PC-9 (cell line): ENCODE measurements around the gene CBFA2T3. TPM values are rescaled to one million over a fixed set of nuclear protein-coding genes. Genes with fewer than 3 reads are reported as not detected.

Source experiments
- BruUV-seq: library from RNA; stranded (reverse); fragments of 400-500 nt; replicated peaks from 2 replicates; lab custom pipeline; 2021; lab: Mats Ljungman, UMichigan
- CTCF ChIA-PET: fragments of 300-600 bp; sonication (Branson Sonifier 250); formaldehyde crosslinking; loops from one replicate; lab custom pipeline; 2022; ENCODE audit warnings: antibody characterized with exemption; lab: Charles Lee
- POLR2A ChIA-PET: fragments of 300-600 bp; sonication (Branson Sonifier 250); formaldehyde crosslinking; loops from one replicate; lab custom pipeline; 2022; ENCODE audit warnings: antibody characterized with exemption; ENCODE audit not compliant: unreplicated experiment; lab: Charles Lee
- DNase-seq, 2 experiments: peaks; one replicate each; pipeline versions ENCODE4 v3.0.0 to v3.0.0-alpha.2; 2015 to 2022; ENCODE audit warnings: mixed read lengths in 1 of 2
- H2AFZ ChIP-seq: fragments of 200-600 bp; sonication (generic); 2 replicates; pipeline ENCODE4 v1.8.1; 2017; ENCODE audit warnings: antibody characterized with exemption
- H3F3A ChIP-seq: fragments of 200-600 bp; sonication (generic); 2 replicates; pipeline ENCODE4 v1.8.1; 2017; ENCODE audit warnings: antibody characterized with exemption, mild to moderate bottlenecking, low read depth; ENCODE audit not compliant: insufficient read depth
- H3K27ac ChIP-seq: fragments of 200-600 bp; sonication (generic); 2 replicates; pipeline ENCODE4 v1.6.1; 2016; ENCODE audit warnings: mixed run types
- H3K27me3 ChIP-seq: fragments of 200-600 bp; sonication (generic); 2 replicates; pipeline ENCODE4 v1.6.1; 2016; ENCODE audit warnings: low read depth, mixed run types; ENCODE audit not compliant: insufficient read depth
- H3K36me3 ChIP-seq: fragments of 200-600 bp; sonication (generic); 2 replicates; pipeline ENCODE4 v1.6.1; 2016; ENCODE audit warnings: low read depth, mixed run types
- H3K4me1 ChIP-seq: fragments of 200-600 bp; sonication (generic); replicated peaks from 2 replicates; pipeline ENCODE4 v1.6.1; 2016; ENCODE audit warnings: mixed run types; ENCODE audit not compliant: insufficient read depth
- H3K4me2 ChIP-seq: fragments of 200-600 bp; sonication (generic); 2 replicates; pipeline ENCODE4 v1.6.1; 2017; ENCODE audit warnings: mixed run types
- H3K4me3 ChIP-seq: fragments of 200-600 bp; sonication (generic); 2 replicates; pipeline ENCODE4 v1.6.1; 2016; ENCODE audit warnings: mixed run types
- H3K79me2 ChIP-seq: fragments of 200-600 bp; sonication (generic); 2 replicates; pipeline ENCODE4 v1.6.1; 2017; ENCODE audit warnings: low read depth, mixed run types
- H3K9me2 ChIP-seq: fragments of 200-600 bp; sonication (generic); 2 replicates; pipeline ENCODE4 v1.8.1; 2017; ENCODE audit warnings: mild to moderate bottlenecking; ENCODE audit not compliant: insufficient read depth
- H3K9me3 ChIP-seq: fragments of 200-600 bp; sonication (generic); 2 replicates; pipeline ENCODE4 v1.8.1; 2016; ENCODE audit warnings: low read depth; ENCODE audit not compliant: insufficient read depth
- H4K20me1 ChIP-seq: fragments of 200-600 bp; sonication (generic); 2 replicates; pipeline ENCODE4 v1.8.1; 2017; ENCODE audit not compliant: insufficient read depth
- EZH2 ChIP-seq: fragments of 200-600 bp; sonication (generic); IDR thresholded peaks from 2 replicates; pipeline ENCODE4 v1.8.0; 2017; ENCODE audit warnings: antibody characterized with exemption, low read depth
- intact Hi-C: fragments of 100-400 bp; cut with micrococcal nuclease; formaldehyde crosslinking; loops from one replicate; pipeline ENCODE4 v1.10.0; 2022; ENCODE audit not compliant: unreplicated experiment
- total RNA-seq: library from RNA; stranded (reverse); gene quantifications from 2 replicates; pipeline ENCODE4 v1.2.3, GENCODE V29; 2021
- TF ChIP-seq, protein P1 (sequence below): fragments of 200-600 bp; sonication (generic); conservative IDR thresholded peaks from 2 replicates; pipeline ENCODE4 v1.6.1; 2017; ENCODE audit warnings: mixed run types, antibody characterized with exemption, mild to moderate bottlenecking, moderate library complexity

The CBFA2T3 gene
- total RNA-seq, 1 experiment from 2014 or later, result 1.0 TPM

DNA sequence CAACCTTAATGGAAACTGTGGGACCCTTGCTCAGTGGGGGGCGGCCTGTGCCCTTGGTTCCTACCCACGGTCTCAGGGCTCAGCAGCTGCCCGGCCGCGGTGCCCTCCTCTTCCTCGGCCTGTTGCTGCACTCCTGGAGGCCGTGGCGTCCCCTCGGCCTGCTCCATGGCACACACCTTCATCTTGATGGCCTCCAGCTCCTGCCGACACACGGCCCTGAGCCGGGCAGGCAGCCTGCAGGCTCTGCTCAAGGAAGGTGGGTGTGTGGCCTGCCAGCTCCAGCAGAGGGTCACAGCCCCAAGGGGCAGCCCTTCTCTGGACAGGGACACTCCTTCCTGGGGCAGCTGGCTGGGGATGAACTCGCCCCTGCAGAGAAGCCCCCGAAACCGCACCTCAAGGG lies 111.3 kb downstream of the CBFA2T3 start:
- no peak overlapping the region for H3K4me2 ChIP-seq
- H3K4me3 ChIP-seq, result no peak overlapping the region
- H4K20me1 ChIP-seq, result no peaks in the 10 kb centered on the region
- no peak overlapping the region for H3K27ac ChIP-seq
- H3K9me3 ChIP-seq, result no peaks in the 10 kb centered on the region
- no peaks in the 10 kb centered on the region for H3K4me1 ChIP-seq
- POLR2A ChIA-PET, result no interaction called here
- no peak for DNase-seq
- CTCF ChIA-PET, result no interaction called here
- intact Hi-C loops, result no loop called here
- no peaks in the 10 kb centered on the region for H3K9me2 ChIP-seq
- no TSS peak for BruUV-seq
- H2AFZ ChIP-seq, result no peak overlapping the region
- no peak for TF ChIP-seq EZH2
- TF ChIP-seq, protein P1, sequence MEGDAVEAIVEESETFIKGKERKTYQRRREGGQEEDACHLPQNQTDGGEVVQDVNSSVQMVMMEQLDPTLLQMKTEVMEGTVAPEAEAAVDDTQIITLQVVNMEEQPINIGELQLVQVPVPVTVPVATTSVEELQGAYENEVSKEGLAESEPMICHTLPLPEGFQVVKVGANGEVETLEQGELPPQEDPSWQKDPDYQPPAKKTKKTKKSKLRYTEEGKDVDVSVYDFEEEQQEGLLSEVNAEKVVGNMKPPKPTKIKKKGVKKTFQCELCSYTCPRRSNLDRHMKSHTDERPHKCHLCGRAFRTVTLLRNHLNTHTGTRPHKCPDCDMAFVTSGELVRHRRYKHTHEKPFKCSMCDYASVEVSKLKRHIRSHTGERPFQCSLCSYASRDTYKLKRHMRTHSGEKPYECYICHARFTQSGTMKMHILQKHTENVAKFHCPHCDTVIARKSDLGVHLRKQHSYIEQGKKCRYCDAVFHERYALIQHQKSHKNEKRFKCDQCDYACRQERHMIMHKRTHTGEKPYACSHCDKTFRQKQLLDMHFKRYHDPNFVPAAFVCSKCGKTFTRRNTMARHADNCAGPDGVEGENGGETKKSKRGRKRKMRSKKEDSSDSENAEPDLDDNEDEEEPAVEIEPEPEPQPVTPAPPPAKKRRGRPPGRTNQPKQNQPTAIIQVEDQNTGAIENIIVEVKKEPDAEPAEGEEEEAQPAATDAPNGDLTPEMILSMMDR, result no peak
- H3K79me2 ChIP-seq, result no peaks in the 10 kb centered on the region
- H3F3A ChIP-seq, result no peaks in the 10 kb centered on the region
- H3K27me3 ChIP-seq, result peaks cover 39% of the 10 kb centered on the region
- H3K36me3 ChIP-seq, result no peaks in the 10 kb centered on the region

DNA sequence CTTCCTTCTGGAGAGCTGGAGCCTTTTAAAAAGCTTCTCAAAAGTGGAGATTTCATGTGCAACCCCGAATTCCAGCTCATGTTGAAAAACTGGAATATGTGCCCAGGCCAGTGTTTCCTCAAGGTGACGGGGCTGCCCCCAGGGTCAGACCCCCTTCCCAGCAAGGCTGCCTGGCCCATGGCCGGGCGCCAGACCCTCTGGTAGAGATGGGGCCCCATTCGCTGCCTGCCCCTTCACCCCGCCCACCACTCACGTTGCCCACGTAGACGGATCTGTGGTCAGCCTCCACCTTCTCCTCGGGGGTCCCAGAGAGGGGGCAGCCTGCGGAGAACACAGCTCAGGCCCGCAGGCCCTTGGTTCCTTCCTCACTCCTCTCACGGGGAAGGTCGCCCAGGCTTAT lies 111.7 kb downstream of the CBFA2T3 start:
- Histone ChIP-seq H3K9me2 (no peaks in the 10 kb centered on the region), H3F3A (no peaks in the 10 kb centered on the region), H3K4me3 (no peak overlapping the region), H3K79me2 (no peaks in the 10 kb centered on the region), H4K20me1 (no peaks in the 10 kb centered on the region), H3K4me1 (no peaks in the 10 kb centered on the region), H3K9me3 (no peaks in the 10 kb centered on the region), H2AFZ (no peak overlapping the region), H3K36me3 (no peaks in the 10 kb centered on the region), H3K27me3 (peaks cover 35% of the 10 kb centered on the region), H3K27ac (no peak overlapping the region), H3K4me2 (no peak overlapping the region)
- CTCF ChIA-PET, result no interaction called here
- no peak for DNase-seq
- POLR2A ChIA-PET, result no interaction called here
- no peak for TF ChIP-seq EZH2
- TF ChIP-seq, protein P1, result no peak
- BruUV-seq, result no TSS peak
- intact Hi-C loops, result no loop called here

DNA sequence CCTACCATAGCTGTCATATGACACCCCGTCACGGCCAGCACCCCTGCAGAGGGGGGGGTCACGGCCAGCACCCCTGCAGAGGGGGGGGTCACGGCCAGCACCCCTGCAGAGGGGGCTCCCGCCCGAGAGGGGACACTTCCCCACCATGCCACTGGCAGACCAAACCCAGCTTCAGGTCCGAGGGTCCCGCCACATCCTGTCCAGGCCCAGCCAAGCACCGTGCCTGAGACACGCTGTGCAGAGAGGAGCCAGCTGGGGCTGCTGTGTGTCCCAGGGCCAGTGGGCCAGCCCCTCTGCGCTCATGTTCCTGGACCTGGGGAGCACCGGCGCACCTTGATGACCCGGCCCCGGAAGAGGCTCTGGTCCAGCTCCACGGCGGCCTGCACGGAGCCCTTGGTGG lies 112.5 kb downstream of the CBFA2T3 start:
- ChIA-PET CTCF (no interaction called here), POLR2A (no interaction called here)
- no peaks in the 10 kb centered on the region for H3K79me2 ChIP-seq
- no peaks in the 10 kb centered on the region for H3K4me1 ChIP-seq
- H4K20me1 ChIP-seq, result no peaks in the 10 kb centered on the region
- no peak for DNase-seq
- H3K4me2 ChIP-seq, result no peak overlapping the region
- no TSS peak for BruUV-seq
- H3K36me3 ChIP-seq, result no peaks in the 10 kb centered on the region
- H3K27ac ChIP-seq, result no peak overlapping the region
- peaks cover 27% of the 10 kb centered on the region for H3K27me3 ChIP-seq
- no peak overlapping the region for H2AFZ ChIP-seq
- TF ChIP-seq, protein P1, result no peak
- no peak for TF ChIP-seq EZH2
- H3K9me2 ChIP-seq, result no peaks in the 10 kb centered on the region
- H3F3A ChIP-seq, result no peaks in the 10 kb centered on the region
- intact Hi-C loops, result no loop called here
- no peaks in the 10 kb centered on the region for H3K9me3 ChIP-seq
- H3K4me3 ChIP-seq, result no peak overlapping the region
